WTC11 (cell line): ENCODE data around the gene PUS1.

Experiments used
- CREM ChIP-seq: sonication (generic); formaldehyde crosslinking; IDR thresholded peaks from 2 replicates; pipeline ENCODE4 v1.8.1; 2022; ENCODE audit warnings: mild to moderate bottlenecking, missing genetic modification reagents, moderate library complexity
- E2F1 ChIP-seq: sonication (generic); formaldehyde crosslinking; IDR thresholded peaks from 2 replicates; pipeline ENCODE4 v1.8.0; 2022; ENCODE audit warnings: mild to moderate bottlenecking, missing genetic modification reagents
- NFYB ChIP-seq: sonication (generic); formaldehyde crosslinking; conservative IDR thresholded peaks from 2 replicates; pipeline ENCODE4 v1.8.0; 2022; ENCODE audit warnings: low read depth, missing genetic modification reagents
- NR1H2 ChIP-seq: sonication (generic); formaldehyde crosslinking; IDR thresholded peaks from 2 replicates; pipeline ENCODE4 v1.9.0; 2021; ENCODE audit warnings: mild to moderate bottlenecking, moderate library complexity, missing genetic modification reagents
- SP1 ChIP-seq: sonication (generic); formaldehyde crosslinking; conservative IDR thresholded peaks from 2 replicates; pipeline ENCODE4 v1.8.1; 2022; ENCODE audit warnings: missing genetic modification reagents
- USF1 ChIP-seq: sonication (generic); formaldehyde crosslinking; IDR thresholded peaks from 2 replicates; pipeline ENCODE4 v1.8.0; 2022; ENCODE audit warnings: mild to moderate bottlenecking, missing genetic modification reagents
- ZNF263 ChIP-seq: sonication (generic); formaldehyde crosslinking; IDR thresholded peaks from 2 replicates; pipeline ENCODE4 v1.8.1; 2022; ENCODE audit warnings: low read depth, mild to moderate bottlenecking, moderate library complexity, missing genetic modification reagents
- TF ChIP-seq, protein P1 (sequence below): fragments of 200-600 bp; IDR thresholded peaks from 2 replicates; pipeline ENCODE4 v1.8.0; 2022; ENCODE audit warnings: antibody characterized with exemption
- TF ChIP-seq, protein P2 (sequence below): sonication (generic); formaldehyde crosslinking; IDR thresholded peaks from 2 replicates; pipeline ENCODE4 v1.8.1; 2023; ENCODE audit warnings: mild to moderate bottlenecking, missing genetic modification reagents

GRCh38 chr12:131913666-131914065, 15.4 kb upstream of the PUS1 start:
- TF ChIP-seq, protein P1, sequence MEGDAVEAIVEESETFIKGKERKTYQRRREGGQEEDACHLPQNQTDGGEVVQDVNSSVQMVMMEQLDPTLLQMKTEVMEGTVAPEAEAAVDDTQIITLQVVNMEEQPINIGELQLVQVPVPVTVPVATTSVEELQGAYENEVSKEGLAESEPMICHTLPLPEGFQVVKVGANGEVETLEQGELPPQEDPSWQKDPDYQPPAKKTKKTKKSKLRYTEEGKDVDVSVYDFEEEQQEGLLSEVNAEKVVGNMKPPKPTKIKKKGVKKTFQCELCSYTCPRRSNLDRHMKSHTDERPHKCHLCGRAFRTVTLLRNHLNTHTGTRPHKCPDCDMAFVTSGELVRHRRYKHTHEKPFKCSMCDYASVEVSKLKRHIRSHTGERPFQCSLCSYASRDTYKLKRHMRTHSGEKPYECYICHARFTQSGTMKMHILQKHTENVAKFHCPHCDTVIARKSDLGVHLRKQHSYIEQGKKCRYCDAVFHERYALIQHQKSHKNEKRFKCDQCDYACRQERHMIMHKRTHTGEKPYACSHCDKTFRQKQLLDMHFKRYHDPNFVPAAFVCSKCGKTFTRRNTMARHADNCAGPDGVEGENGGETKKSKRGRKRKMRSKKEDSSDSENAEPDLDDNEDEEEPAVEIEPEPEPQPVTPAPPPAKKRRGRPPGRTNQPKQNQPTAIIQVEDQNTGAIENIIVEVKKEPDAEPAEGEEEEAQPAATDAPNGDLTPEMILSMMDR: no peak
- TF ChIP-seq SP1 (CRISPR knock-in tag): no peak
- no peak for TF ChIP-seq USF1 (CRISPR knock-in tag)
- no peak for TF ChIP-seq NFYB (CRISPR knock-in tag)
- no peak for TF ChIP-seq NR1H2 (CRISPR knock-in tag)
- TF ChIP-seq ZNF263 (CRISPR knock-in tag): no peak
- no peak for TF ChIP-seq E2F1 (CRISPR knock-in tag)
- no peak for TF ChIP-seq CREM
- TF ChIP-seq, protein P2, sequence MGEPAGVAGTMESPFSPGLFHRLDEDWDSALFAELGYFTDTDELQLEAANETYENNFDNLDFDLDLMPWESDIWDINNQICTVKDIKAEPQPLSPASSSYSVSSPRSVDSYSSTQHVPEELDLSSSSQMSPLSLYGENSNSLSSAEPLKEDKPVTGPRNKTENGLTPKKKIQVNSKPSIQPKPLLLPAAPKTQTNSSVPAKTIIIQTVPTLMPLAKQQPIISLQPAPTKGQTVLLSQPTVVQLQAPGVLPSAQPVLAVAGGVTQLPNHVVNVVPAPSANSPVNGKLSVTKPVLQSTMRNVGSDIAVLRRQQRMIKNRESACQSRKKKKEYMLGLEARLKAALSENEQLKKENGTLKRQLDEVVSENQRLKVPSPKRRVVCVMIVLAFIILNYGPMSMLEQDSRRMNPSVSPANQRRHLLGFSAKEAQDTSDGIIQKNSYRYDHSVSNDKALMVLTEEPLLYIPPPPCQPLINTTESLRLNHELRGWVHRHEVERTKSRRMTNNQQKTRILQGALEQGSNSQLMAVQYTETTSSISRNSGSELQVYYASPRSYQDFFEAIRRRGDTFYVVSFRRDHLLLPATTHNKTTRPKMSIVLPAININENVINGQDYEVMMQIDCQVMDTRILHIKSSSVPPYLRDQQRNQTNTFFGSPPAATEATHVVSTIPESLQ (CRISPR knock-in tag): no peak
